Activated CD4-positive, alpha-beta T cell treated with anti-CD3 and anti-CD28 coated beads, Interleukin-2, amount 50 U/mL, for 24 hours (primary cell): Measurements from ENCODE around the gene UBL5.
"Not testable (repeated sequence)": the region's sequence is repeated elsewhere in the genome, so short reads cannot be mapped to it uniquely, and the experiment has no call there.

Experiments
- DNase-seq, 2 donors: peaks; one replicate each; pipeline ENCODE4 v3.0.0-alpha.2; 2020; ENCODE audit warnings: low read depth in 1 of 2, low spot score in 1 of 2

UBL5 gene

DNA sequence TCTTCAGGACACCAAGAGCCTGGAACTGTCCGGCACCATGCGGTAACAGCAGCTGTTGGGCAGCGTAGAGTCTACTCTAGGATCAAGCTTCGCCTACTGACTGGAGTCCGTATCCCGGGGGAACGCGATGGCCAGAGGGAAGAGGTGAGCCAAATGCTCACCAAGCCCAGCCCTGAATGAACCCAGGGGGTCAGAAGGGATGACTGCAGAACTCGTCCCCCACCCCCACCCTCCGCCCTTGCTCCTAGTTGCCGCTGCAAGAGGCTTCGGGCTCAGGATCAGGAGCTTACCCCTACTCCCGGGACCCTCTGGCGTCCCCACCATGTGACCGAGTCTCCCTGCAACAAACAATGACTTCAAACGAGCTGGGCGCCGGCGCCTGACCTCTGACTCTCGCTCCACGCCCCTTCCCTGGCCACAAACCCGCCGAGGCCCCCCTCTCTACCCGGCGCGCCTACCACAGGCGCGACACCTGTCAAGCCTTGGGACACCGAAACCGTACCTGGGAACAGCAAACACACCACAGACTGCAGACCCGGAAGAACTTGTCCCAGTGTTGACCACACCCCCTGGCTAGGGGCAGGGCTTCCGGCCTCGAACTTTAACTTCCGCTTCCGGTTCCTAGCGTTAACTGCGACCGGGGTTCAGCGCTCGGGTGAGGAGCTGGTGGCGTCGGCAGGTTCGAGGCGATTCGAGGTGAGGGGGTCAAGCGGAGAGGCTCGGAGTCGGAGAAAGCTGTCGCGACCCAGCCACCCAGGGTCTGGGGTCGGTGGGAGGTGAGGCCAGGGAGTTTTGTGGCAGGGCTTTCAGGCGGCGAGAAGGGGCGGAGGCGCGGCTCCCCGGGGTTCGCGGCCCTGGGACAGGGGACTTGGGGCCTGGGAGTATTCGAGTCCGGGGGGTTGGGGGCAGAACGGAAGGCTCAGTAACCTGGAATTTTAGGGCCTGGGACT is at the start of gene UBL5:
TSS of gene UBL5 (plus strand) at position 630 of the 950 bp plus-strand sequence. CDS start 420 bp downstream, outside the sequence.
- peak; percentile 72 to 86 for DNase-seq

GRCh38 chr19:9782338-9782737 is 45.4 kb upstream of the UBL5 start:
- no peak for DNase-seq

- not testable (repeated sequence) for DNase-seq
These were observed 43.6 kb upstream of the UBL5 start for GRCh38 chr19:9784163-9784496.

- peak; percentile 88 to 98 for DNase-seq
These were observed 42.1 kb upstream of the UBL5 start for GRCh38 chr19:9785367-9786331.

- DNase-seq, result no peak
These were observed 41.4 kb upstream of the UBL5 start for GRCh38 chr19:9786342-9786741.

GRCh38 chr19:9786819-9787218 is 40.9 kb upstream of the UBL5 start:
- DNase-seq, result no peak

GRCh38 chr19:9788604-9789003 is 39.1 kb upstream of the UBL5 start:
- not testable (repeated sequence) for DNase-seq

GRCh38 chr19:9789066-9789465 is 38.7 kb upstream of the UBL5 start:
- DNase-seq, result no peak

GRCh38 chr19:9789579-9789978 is 38.1 kb upstream of the UBL5 start:
- not testable (repeated sequence) for DNase-seq

DNA sequence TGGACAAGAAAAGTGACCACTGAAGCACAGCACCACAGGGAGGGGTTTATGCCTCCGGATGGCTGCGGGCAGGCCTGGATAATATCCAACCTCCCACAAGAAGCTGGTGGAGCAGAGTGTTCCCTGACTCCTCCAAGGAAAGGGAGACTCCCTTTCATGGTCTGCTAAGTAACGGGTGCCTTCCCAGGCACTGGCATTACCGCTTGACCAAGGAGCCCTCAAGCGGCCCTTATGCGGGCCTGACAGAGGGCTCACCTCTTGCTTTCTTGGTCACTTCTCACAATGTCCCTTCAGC is 36.7 kb upstream of the UBL5 start:
- not testable (repeated sequence) for DNase-seq

- peak; percentile 78 to 88 for DNase-seq
These were observed 36.0 kb upstream of the UBL5 start for GRCh38 chr19:9791552-9792205.

GRCh38 chr19:9792206-9793070 is 35.3 kb upstream of the UBL5 start:
- peak; percentile 76 to 89 for DNase-seq

DNA sequence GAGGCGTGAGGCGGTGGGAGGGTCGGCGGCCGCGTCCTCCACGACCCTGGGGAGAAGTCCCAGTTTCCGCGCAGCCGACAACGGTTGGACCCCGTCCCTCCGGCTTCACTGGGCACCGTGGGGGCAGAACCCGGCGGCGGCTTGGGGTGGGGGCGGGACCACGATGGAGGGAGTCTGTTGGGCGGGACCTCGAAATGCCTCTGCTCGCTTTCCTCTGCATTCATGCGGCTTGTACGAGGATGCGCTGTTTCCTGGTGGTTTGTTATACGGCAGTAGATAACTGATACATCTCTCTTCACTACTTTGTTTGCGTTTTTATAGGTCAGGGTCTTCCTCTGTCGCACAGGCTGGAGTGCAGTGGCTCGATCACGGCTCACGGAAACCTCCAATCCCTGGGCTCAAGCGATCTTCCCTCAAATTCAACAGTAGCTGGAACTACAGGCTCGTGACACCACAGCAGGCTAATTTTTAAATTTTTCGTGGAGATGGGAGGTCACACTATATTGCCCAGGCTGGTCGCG is 34.6 kb upstream of the UBL5 start:
- DNase-seq, result peak in 1 of 2 donors; percentile 33

DNA sequence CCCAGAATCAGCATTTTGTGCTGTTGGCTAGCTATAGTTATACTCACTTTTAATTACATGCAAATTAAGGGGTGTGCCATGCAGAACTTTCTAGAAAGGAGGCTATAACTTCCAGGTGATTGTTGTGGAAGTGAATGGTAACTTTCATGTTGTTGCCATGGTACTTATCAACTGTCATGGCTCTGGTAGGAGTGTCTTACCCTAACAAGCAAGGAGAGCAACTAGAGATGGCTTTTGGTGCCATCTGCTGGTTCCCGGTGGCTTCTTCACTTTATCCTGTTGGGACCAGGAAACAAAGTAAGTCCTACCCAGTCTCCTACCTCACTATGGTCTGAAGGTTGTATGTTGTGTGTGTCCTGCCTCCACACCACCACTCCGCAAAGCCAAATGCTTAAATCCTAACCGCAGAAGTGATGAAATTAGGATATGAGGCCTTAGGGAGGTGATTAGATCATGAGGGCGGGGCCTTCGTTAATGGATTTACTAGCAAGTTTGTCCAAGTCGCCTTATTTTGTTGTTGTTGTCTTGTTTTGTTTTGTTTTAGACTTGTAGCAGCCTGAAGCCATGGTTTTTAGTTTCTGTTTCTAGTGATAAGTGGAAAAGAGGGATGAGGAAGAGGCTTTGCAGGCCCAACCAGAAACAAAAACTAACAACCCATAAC is 31.5 kb upstream of the UBL5 start:
- DNase-seq, result peak; percentile 55 to 81

GRCh38 chr19:9797871-9798270 is 29.8 kb upstream of the UBL5 start:
- DNase-seq, result no peak

DNA sequence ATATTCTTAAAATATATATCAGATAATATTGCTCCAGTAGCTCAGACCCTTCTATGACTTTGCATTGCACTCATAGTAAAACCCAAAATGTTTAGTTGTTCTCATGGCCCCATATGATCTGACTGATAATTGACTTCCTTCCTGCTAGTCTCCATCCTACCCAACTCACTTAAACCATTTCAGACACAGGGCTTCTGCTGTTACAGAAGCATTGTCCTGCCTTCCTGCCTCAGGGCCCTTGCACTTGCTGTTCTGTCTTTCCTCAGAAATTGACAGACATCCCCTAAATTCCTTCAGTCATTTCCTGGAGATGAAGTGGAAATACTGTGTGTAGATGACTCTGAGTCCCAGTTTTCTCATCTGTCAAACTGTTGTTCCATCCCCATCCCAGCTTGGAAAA is 28.6 kb upstream of the UBL5 start:
- DNase-seq, result no peak

- no peak for DNase-seq
These were observed 25.7 kb upstream of the UBL5 start for GRCh38 chr19:9801976-9802375.

GRCh38 chr19:9806803-9807202 is 20.9 kb upstream of the UBL5 start:
- DNase-seq, result no peak
